ENCODE results near the gene CD163L1. TPM values are rescaled to one million over a fixed set of nuclear protein-coding genes. Genes with fewer than 3 reads are reported as not detected.

Gene CD163L1
- total and polyA plus RNA-seq, 2 of the 8 experiments (the other 6 are each of a cell fraction or from before 2014, with no cell fraction given): 0.11 to 0.22 TPM

GRCh38 chr12:7319930-7320329 is 124.0 kb downstream of the CD163L1 start:
- CTCF ChIA-PET (ENCODE audit: partially characterized antibody): interaction anchor here (0.6 to 2.3 kb wide), 8 partner anchors 8 to 133 kb away, joined by 3 to 8 read pairs (median 5); partner anchors contain the start of gene ACSM4
- Histone ChIP-seq H4K8ac (ENCODE audit: extremely low read depth, insufficient read depth, low read length) (no peak overlapping the region), H3K4ac (replicated peaks; ENCODE audit: insufficient read length, low read depth, low read length) (no peak overlapping the region), H3K27me3 (replicated peaks in 1 of 4; ENCODE audit: control insufficient read depth in 3 of 4, extremely low read depth in 1 of 4, insufficient read depth in 3 of 4, low read length in 3 of 4) (no peaks in the 10 kb centered on the region), H3K27ac (ENCODE audit: low read depth, low read length) (no peak overlapping the region), H4K20me1 (replicated peaks in 1 of 2; ENCODE audit: control insufficient read depth in 1 of 2, insufficient read depth in 2 of 2, low read length in 2 of 2) (no peaks in the 10 kb centered on the region), H3K4me3 (ENCODE audit: extremely low read depth in 1 of 4, insufficient read depth in 2 of 4, low read depth in 3 of 4, low read length in 4 of 4) (no peak overlapping the region), H3K23ac (ENCODE audit: insufficient read length) (no peak overlapping the region), H3K18ac (ENCODE audit: extremely low read depth, low read length) (no peak overlapping the region), H4K91ac (replicated peaks; ENCODE audit: insufficient read length, low read length) (no peak overlapping the region), H2AFZ (ENCODE audit: low read length) (no peak overlapping the region), H3K56ac (replicated peaks; ENCODE audit: insufficient read length, low read depth, low read length) (no peak overlapping the region), H2BK120ac (replicated peaks; ENCODE audit: low read depth, low read length) (no peak overlapping the region), H3K14ac (ENCODE audit: insufficient read length) (no peak overlapping the region), H2BK15ac (ENCODE audit: low read length) (no peak overlapping the region), H3K23me2 (ENCODE audit: low read depth, low read length) (no peaks in the 10 kb centered on the region), H3K4me2 (ENCODE audit: insufficient read depth in 1 of 2, low read depth in 2 of 2, low read length in 2 of 2) (no peak overlapping the region), H3K4me1 (replicated peaks in 1 of 4; ENCODE audit: control insufficient read depth in 3 of 4, insufficient read depth in 4 of 4, low read length in 3 of 4) (no peaks in the 10 kb centered on the region), H3K79me2 (ENCODE audit: control insufficient read depth in 1 of 2, insufficient read depth in 2 of 2, low read length in 2 of 2) (no peaks in the 10 kb centered on the region), H2AK5ac (ENCODE audit: low read depth, low read length) (no peak overlapping the region), H2BK12ac (ENCODE audit: low read depth, low read length) (no peak overlapping the region), H3K79me1 (ENCODE audit: low read depth, low read length) (no peaks in the 10 kb centered on the region), H3K9me3 (ENCODE audit: insufficient read depth in 2 of 2, low read depth in 1 of 2, low read length in 1 of 2) (no peaks in the 10 kb centered on the region), H2BK20ac (ENCODE audit: low read length) (no peak overlapping the region), H4K5ac (ENCODE audit: insufficient read length, low read depth, low read length) (no peak overlapping the region), H3K9ac (replicated peaks in 1 of 4; ENCODE audit: extremely low read depth in 1 of 4, low read depth in 3 of 4, low read length in 3 of 4) (no peak overlapping the region), H2BK5ac (ENCODE audit: low read depth, low read length) (no peak overlapping the region), H3K36me3 (ENCODE audit: control insufficient read depth in 2 of 4, insufficient read depth in 4 of 4, low read length in 3 of 4) (no peaks in the 10 kb centered on the region)
- WGBS, 2 experiments (ENCODE audit: extremely low coverage in 1 of 2, insufficient coverage in 1 of 2, insufficient read length in 1 of 2, insufficient replicate concordance in 2 of 2, low coverage in 1 of 2, low lambda C conversion rate in 2 of 2, missing lambda C conversion rate in 1 of 2): 95% methylated on average over 2 of the region's 2 CpGs; no CpG with 5 or more reads in 1 of the 2 experiments
- FAIRE-seq: no peak
- POLR2A ChIA-PET (ENCODE audit: partially characterized antibody): no interaction called here
- no peak for DNase-seq (ENCODE audit: low read depth in 1 of 2, low spot score in 2 of 2)
- no peak for TF ChIP-seq EP300 (IDR thresholded peaks at IDR 0.05; ENCODE audit: borderline replicate concordance in 1 of 2, low read depth in 2 of 2, low read length in 2 of 2)
- no peak for TF ChIP-seq POLR2A (IDR thresholded peaks at IDR 0.05; ENCODE audit: control extremely low read depth in 1 of 2, low read depth in 2 of 2, low read length in 2 of 2)
- no peak for TF ChIP-seq KDM4A (IDR thresholded peaks at IDR 0.05; ENCODE audit: low read depth, low read length, severe bottlenecking)
- no peak for TF ChIP-seq YY1 (IDR thresholded peaks at IDR 0.05; ENCODE audit: low read depth, low read length)
- no peak for TF ChIP-seq JUN (IDR thresholded peaks at IDR 0.05; ENCODE audit: low read depth, low read length)
- TF ChIP-seq RNF2 (IDR thresholded peaks at IDR 0.05; ENCODE audit: borderline replicate concordance, low read depth, low read length, missing control alignments, poor library complexity, severe bottlenecking): no peak
- TF ChIP-seq CTCF (IDR thresholded peaks at IDR 0.05; ENCODE audit: control extremely low read depth in 1 of 3, insufficient read depth in 1 of 3, low read depth in 1 of 3, low read length in 3 of 3): no peak
- no peak for TF ChIP-seq POU5F1 (IDR thresholded peaks at IDR 0.05; ENCODE audit: low read depth, low read length)
- no peak for TF ChIP-seq TBP (IDR thresholded peaks at IDR 0.05; ENCODE audit: low read depth, low read length)
- TF ChIP-seq ATF3 (IDR thresholded peaks at IDR 0.05; ENCODE audit: insufficient read depth, low read depth, low read length): no peak
- TF ChIP-seq PHF8 (conservative IDR thresholded peaks at IDR 0.05; ENCODE audit: low read depth, low read length): no peak
